Common myeloid progenitor, CD34-positive (primary cell): ENCODE data around the gene CLEC16A.

Source experiments
- CTCF ChIA-PET: fragments of 350-600 bp; sonication (Branson Sonifier 250); formaldehyde crosslinking; loops from one replicate; lab custom pipeline; 2021; ENCODE audit warnings: antibody characterized with exemption; lab: Charles Lee
- POLR2A ChIA-PET: fragments of 350-600 bp; sonication (Branson Sonifier 250); formaldehyde crosslinking; loops from one replicate; lab custom pipeline; 2021; ENCODE audit warnings: antibody characterized with exemption; lab: Charles Lee
- DNase-seq, 3 donors: peaks; one replicate each; pipeline versions ENCODE4 v3.0.0 to v3.0.0-alpha.2; 2013
- H3K27ac ChIP-seq, 2 experiments: 1 replicate in 1 of 2; 2 replicates in 1 of 2; pipeline ENCODE4 v1.7.0; 2013; ENCODE audit warnings: inconsistent platforms in 2 of 2, low read length in 2 of 2, mild to moderate bottlenecking in 2 of 2, low read depth in 1 of 2, moderate library complexity in 1 of 2; ENCODE audit not compliant: severe bottlenecking in 2 of 2, insufficient read depth in 1 of 2, poor library complexity in 1 of 2
- H3K27me3 ChIP-seq, 5 experiments: replicated peaks in 2 of 5; 1 replicate in 3 of 5; 2 replicates in 2 of 5; pipeline versions ENCODE4 v1.6.1 to v1.7.0; 2013; ENCODE audit warnings: low read length in 4 of 5, mild to moderate bottlenecking in 2 of 5, moderate library complexity in 2 of 5, inconsistent platforms in 1 of 5; ENCODE audit not compliant: insufficient read depth in 5 of 5, control insufficient read depth in 4 of 5
- H3K36me3 ChIP-seq, 4 experiments: 1 replicate in 2 of 4; 2 replicates in 2 of 4; pipeline versions ENCODE4 v1.6.1 to v1.7.0; 2013; ENCODE audit warnings: low read length in 3 of 4, control low read depth in 1 of 4, mild to moderate bottlenecking in 1 of 4; ENCODE audit not compliant: control insufficient read depth in 4 of 4, insufficient read depth in 4 of 4
- H3K4me1 ChIP-seq, 4 experiments: 1 replicate in 3 of 4; 2 replicates in 1 of 4; pipeline versions ENCODE4 v1.6.1 to v1.7.1; 2013; ENCODE audit warnings: low read length in 3 of 4, mild to moderate bottlenecking in 3 of 4, control low read depth in 1 of 4, inconsistent platforms in 1 of 4, moderate library complexity in 1 of 4; ENCODE audit not compliant: control insufficient read depth in 4 of 4, insufficient read depth in 4 of 4; ENCODE audit errors: control extremely low read depth in 1 of 4
- H3K4me3 ChIP-seq, 7 experiments: 1 replicate in 4 of 7; 2 replicates in 3 of 7; pipeline versions ENCODE4 v1.5.1 to v1.7.0; 2013; ENCODE audit warnings: mild to moderate bottlenecking in 7 of 7, low read length in 6 of 7, moderate library complexity in 6 of 7, inconsistent platforms in 2 of 7, low read depth in 2 of 7, control low read depth in 1 of 7; ENCODE audit not compliant: insufficient read depth in 4 of 7, control insufficient read depth in 1 of 7; ENCODE audit errors: extremely low read depth in 1 of 7
- H3K9me3 ChIP-seq, 5 experiments: 1 replicate in 4 of 5; 2 replicates in 1 of 5; pipeline versions ENCODE4 v1.6.1 to v1.7.1; 2013; ENCODE audit warnings: low read length in 4 of 5, mild to moderate bottlenecking in 2 of 5, inconsistent platforms in 1 of 5, low read depth in 1 of 5, moderate library complexity in 1 of 5; ENCODE audit not compliant: control insufficient read depth in 4 of 5, insufficient read depth in 2 of 5; ENCODE audit errors: control extremely low read depth in 1 of 5
- WGBS: methylation state at CpG from one replicate; pipeline ENCODE4 v1.1.5; 2013; ENCODE audit not compliant: insufficient coverage; 5-methylcytosine and 5-hydroxymethylcytosine counted together

Gene CLEC16A

GRCh38 chr16:10970065-10970464, 25.7 kb downstream of the CLEC16A start:
- CTCF ChIA-PET, result interaction anchor here (1.1 to 8.1 kb wide), 3 partner anchors 9 to 285 kb away, joined by 3 to 80 read pairs (median 3); partner anchors contain the start of gene SOCS1
- Histone ChIP-seq H3K27me3 (no peaks in the 10 kb centered on the region), H3K4me1 (peaks cover 3 to 43% (median 26%) of the 10 kb centered on the region in 4 experiments), H3K4me3 (no peak overlapping the region), H3K9me3 (no peaks in the 10 kb centered on the region), H3K27ac (no peak overlapping the region), H3K36me3 (peaks cover 0 to 53% (median 17%) of the 10 kb centered on the region in 4 experiments)
- WGBS, result 100% methylated on average over 2 of the region's 2 CpGs
- DNase-seq, result no peak
- POLR2A ChIA-PET, result no interaction called here

GRCh38 chr16:10971560-10971961, 27.2 kb downstream of the CLEC16A start:
- no peaks in the 10 kb centered on the region for H3K27me3 ChIP-seq
- H3K4me1 ChIP-seq, result peaks cover 3 to 28% (median 19%) of the 10 kb centered on the region in 4 experiments
- H3K36me3 ChIP-seq, result peaks cover 4 to 49% (median 19%) of the 10 kb centered on the region in 4 experiments
- no peak overlapping the region for H3K4me3 ChIP-seq
- DNase-seq, result peak; percentile 70 to 78 (median 71)
- 90% methylated on average over 3 of the region's 3 CpGs for WGBS
- CTCF ChIA-PET, result interaction anchor here (0.7 to 3.9 kb wide), 15 partner anchors 7 to 401 kb away, joined by 3 to 31 read pairs (median 3); partner anchors contain the start of gene SOCS1
- H3K9me3 ChIP-seq, result no peaks in the 10 kb centered on the region
- POLR2A ChIA-PET, result interaction anchor here (1.0 kb wide), 1 partner anchor 284 kb away, joined by 5 read pairs; the partner anchor contains the start of gene SOCS1
- H3K27ac ChIP-seq, result no peak overlapping the region

GRCh38 chr16:10972108-10972818, 27.9 kb downstream of the CLEC16A start:
- H3K36me3 ChIP-seq, result peaks cover 6 to 51% (median 24%) of the 10 kb centered on the region in 4 experiments
- CTCF ChIA-PET, result interaction anchor here (0.8 to 3.9 kb wide), 9 partner anchors 8 to 400 kb away, joined by 3 to 31 read pairs (median 5); partner anchors contain the start of gene SOCS1
- no peaks in the 10 kb centered on the region for H3K9me3 ChIP-seq
- H3K27me3 ChIP-seq, result no peaks in the 10 kb centered on the region
- H3K4me3 ChIP-seq, result no peak overlapping the region
- POLR2A ChIA-PET, result interaction anchor here (1.0 kb wide), 1 partner anchor 80 kb away, joined by 3 read pairs; no protein-coding TSS in a partner anchor
- peaks cover 2 to 21% (median 17%) of the 10 kb centered on the region in 4 experiments for H3K4me1 ChIP-seq
- peak overlapping the region in 1 of 2 experiments; percentile 29 for H3K27ac ChIP-seq
- WGBS, result 23% methylated on average over 3 of the region's 4 CpGs
- peak in 2 of 3 donors; percentile 43 to 64 for DNase-seq

- DNase-seq, result no peak
- H3K4me3 ChIP-seq, result no peak overlapping the region
- no peaks in the 10 kb centered on the region for H3K9me3 ChIP-seq
- H3K27me3 ChIP-seq, result no peaks in the 10 kb centered on the region
- ChIA-PET CTCF (interaction anchor here (0.8 to 3.9 kb wide), 8 partner anchors 9 to 383 kb away, joined by 3 to 31 read pairs (median 7); partner anchors contain the start of gene SOCS1), POLR2A (interaction anchor here (1.0 kb wide), 1 partner anchor 80 kb away, joined by 3 read pairs; no protein-coding TSS in a partner anchor)
- peak overlapping the region in 1 of 2 experiments; percentile 29 for H3K27ac ChIP-seq
- H3K4me1 ChIP-seq, result peaks cover 2 to 21% (median 15%) of the 10 kb centered on the region in 4 experiments
- WGBS, result 86% methylated on average over 9 of the region's 12 CpGs
- H3K36me3 ChIP-seq, result peaks cover 6 to 49% (median 27%) of the 10 kb centered on the region in 4 experiments
Observed at GRCh38 chr16:10972819-10973464, 28.6 kb downstream of the CLEC16A start.

GRCh38 chr16:10976634-10977033, 32.3 kb downstream of the CLEC16A start:
- Histone ChIP-seq H3K4me1 (peaks cover 2 to 20% (median 10%) of the 10 kb centered on the region in 4 experiments), H3K9me3 (no peaks in the 10 kb centered on the region), H3K27ac (no peak overlapping the region), H3K36me3 (peaks cover 6 to 53% (median 35%) of the 10 kb centered on the region in 4 experiments), H3K4me3 (no peak overlapping the region), H3K27me3 (no peaks in the 10 kb centered on the region)
- DNase-seq, result no peak
- CTCF ChIA-PET, result interaction anchor here (1.0 to 1.9 kb wide), 3 partner anchors 11 to 737 kb away, joined by 3 to 6 read pairs (median 3); no protein-coding TSS in a partner anchor
- WGBS, result 89% methylated on average over 3 of the region's 3 CpGs
- POLR2A ChIA-PET, result no interaction called here

GRCh38 chr16:10978124-10978523, 33.8 kb downstream of the CLEC16A start:
- POLR2A ChIA-PET, result no interaction called here

More at GRCh38 chr16:10978124-10978523, 33.8 kb downstream of the CLEC16A start:
- Histone ChIP-seq H3K4me1 (peaks cover 0 to 5% (median 0%) of the 10 kb centered on the region in 4 experiments), H3K9me3 (no peaks in the 10 kb centered on the region), H3K36me3 (peaks cover 5 to 56% (median 38%) of the 10 kb centered on the region in 4 experiments), H3K4me3 (no peak overlapping the region), H3K27ac (no peak overlapping the region), H3K27me3 (no peaks in the 10 kb centered on the region)
- WGBS, result 98% methylated on average over 6 of the region's 6 CpGs
- CTCF ChIA-PET, result no interaction called here
- no peak for DNase-seq
